Measurements from ENCODE around the gene CCDC192.

GRCh38 chr5:127697894-127698600, 5.1 kb upstream of the CCDC192 start:
- TF ChIP-seq HMGXB4 (CRISPR knock-in tag; IDR thresholded peaks at IDR 0.05), result no peak
- TF ChIP-seq USF1 (CRISPR knock-in tag; IDR thresholded peaks at IDR 0.05), result no peak
- no peak for TF ChIP-seq CTCF (IDR thresholded peaks at IDR 0.05)
- TF ChIP-seq ZNF121 (CRISPR knock-in tag; IDR thresholded peaks at IDR 0.05), result no peak
- no peak for TF ChIP-seq FOXJ3 (CRISPR knock-in tag; IDR thresholded peaks at IDR 0.05; ENCODE audit: borderline replicate concordance)

Data from WTC11 (cell line).